LNCAP (cell line): ENCODE data around the gene S100PBP.

Experiments
- TF ChIP-seq, protein P1 (sequence below): fragments of 450-650 bp; IDR thresholded peaks from 2 replicates; pipeline ENCODE4 v1.5.1; 2017; ENCODE audit warnings: mild to moderate bottlenecking

The S100PBP gene

DNA sequence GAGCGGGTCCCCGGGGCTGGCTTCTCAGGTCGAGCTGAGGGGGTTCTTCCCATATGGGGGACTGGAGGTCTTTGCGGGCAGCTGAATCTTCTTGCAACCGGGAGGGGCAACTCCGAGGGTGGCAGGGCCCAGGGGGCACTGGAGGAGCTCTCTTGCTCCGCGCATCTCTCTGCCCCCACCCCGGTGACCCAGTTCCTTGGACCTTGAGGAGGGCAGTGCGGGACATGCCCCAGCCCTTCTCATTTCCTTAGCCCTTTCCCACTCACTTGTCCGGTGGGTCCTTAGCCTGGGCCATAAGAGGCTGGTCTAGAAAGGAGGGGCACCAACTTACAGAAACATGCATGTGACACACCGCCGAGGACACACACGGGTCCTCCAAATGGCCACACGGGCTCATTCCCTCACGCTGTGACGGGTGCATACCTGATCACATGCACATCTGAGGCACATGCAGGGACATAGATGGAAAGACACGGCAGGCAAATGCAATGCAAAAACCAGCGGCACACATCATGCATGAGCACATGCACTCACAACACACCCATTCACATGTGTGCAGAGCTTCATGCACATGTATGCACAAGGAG, 69.5 kb downstream of the S100PBP start:
- TF ChIP-seq, protein P1, sequence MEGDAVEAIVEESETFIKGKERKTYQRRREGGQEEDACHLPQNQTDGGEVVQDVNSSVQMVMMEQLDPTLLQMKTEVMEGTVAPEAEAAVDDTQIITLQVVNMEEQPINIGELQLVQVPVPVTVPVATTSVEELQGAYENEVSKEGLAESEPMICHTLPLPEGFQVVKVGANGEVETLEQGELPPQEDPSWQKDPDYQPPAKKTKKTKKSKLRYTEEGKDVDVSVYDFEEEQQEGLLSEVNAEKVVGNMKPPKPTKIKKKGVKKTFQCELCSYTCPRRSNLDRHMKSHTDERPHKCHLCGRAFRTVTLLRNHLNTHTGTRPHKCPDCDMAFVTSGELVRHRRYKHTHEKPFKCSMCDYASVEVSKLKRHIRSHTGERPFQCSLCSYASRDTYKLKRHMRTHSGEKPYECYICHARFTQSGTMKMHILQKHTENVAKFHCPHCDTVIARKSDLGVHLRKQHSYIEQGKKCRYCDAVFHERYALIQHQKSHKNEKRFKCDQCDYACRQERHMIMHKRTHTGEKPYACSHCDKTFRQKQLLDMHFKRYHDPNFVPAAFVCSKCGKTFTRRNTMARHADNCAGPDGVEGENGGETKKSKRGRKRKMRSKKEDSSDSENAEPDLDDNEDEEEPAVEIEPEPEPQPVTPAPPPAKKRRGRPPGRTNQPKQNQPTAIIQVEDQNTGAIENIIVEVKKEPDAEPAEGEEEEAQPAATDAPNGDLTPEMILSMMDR = no peak; the same call in 1 of the 2 replicates

DNA sequence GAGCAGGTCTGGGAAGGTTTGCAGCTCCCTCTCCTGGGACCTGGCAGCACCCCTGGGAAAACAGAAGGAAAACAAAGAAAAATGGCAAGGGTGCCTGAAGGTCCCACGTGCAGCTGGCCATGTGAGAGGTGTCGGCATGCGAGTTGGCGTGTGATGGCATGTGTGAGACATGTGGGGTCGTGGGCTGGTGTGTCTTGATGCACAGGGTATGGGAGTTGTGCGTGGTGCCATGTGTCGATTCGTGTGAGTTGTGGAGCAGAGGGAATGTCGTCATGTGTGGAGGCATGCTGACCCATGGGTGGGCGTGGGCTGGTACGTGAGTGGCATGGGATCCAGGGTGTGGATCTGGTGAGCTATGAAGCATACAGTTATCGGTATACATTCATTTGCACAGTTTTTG, 70.2 kb downstream of the S100PBP start:
- TF ChIP-seq, protein P1 = no peak

DNA sequence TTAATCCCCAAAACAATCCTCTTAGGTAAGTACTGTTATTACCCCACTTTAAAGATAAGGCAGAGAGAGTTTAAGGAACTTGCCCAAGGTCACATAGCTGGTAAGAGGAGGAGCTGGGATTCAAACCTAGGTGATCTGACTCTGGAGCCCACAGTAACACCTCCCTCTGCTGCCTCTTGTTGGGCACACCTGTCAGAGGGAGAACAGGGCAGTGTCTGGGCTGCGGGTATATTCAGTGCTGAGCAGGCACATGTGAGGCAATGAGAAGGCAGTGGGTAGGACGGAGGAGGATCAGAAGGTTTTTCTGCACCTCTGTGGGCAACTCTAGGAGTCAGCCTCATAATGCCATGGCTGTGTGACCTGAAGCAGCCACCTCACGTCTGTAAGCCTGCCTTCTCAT, 70.7 kb downstream of the S100PBP start:
- TF ChIP-seq, protein P1 = no peak

DNA sequence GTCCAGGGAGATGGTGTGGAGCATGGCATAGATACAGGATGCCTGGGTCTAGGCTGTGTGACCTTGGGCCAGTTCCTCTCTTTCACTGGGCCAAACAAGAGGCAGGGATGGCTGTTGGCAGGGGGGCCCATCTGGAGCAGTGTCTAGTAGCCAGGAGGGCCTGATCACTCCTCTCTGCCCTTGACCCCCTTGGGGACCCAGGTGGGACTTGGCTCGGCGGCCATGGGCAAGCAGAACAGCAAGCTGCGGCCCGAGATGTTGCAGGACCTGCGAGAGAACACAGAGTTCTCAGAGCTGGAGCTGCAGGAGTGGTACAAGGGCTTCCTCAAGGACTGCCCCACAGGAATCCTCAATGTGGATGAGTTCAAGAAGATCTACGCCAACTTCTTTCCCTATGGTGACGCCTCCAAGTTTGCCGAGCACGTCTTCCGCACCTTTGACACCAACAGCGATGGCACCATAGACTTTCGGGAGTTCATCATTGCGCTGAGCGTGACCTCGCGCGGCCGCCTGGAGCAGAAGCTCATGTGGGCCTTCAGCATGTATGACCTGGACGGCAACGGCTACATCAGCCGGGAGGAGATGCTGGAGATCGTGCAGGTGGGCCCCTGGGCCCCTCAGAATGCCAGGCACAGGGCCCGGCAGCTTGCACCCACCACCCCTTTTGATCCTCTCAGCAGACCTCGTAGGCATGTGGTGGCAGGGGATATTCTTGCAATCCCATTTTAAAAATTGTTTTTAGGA, 71.4 kb downstream of the S100PBP start:
- TF ChIP-seq, protein P1 = no peak

DNA sequence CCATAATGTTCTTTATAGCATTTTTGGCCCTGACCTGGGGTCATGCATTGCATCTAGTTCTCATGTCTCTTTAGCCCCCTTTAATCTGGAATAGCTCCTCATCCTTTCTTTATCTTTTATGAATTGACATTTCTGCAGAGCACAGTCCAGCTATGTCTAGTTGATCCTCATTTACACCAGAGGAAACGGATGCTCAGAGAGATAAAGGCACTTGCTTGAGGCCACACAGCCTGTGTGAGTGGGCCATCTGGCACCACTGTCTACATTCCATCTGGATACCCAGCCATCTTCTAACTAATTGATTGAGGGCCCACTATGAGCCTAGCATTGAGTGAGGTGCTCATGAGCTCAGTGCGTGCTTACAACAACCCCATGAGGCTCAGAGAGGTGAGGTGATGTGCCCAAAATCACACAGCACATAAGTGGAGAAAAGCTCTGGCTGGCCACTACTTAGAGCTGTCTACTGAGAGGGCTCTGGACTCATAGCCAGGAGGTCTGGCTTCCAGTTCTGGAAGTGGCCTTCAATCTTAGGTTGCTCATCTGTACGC, 72.4 kb downstream of the S100PBP start:
- TF ChIP-seq, protein P1 = no peak

DNA sequence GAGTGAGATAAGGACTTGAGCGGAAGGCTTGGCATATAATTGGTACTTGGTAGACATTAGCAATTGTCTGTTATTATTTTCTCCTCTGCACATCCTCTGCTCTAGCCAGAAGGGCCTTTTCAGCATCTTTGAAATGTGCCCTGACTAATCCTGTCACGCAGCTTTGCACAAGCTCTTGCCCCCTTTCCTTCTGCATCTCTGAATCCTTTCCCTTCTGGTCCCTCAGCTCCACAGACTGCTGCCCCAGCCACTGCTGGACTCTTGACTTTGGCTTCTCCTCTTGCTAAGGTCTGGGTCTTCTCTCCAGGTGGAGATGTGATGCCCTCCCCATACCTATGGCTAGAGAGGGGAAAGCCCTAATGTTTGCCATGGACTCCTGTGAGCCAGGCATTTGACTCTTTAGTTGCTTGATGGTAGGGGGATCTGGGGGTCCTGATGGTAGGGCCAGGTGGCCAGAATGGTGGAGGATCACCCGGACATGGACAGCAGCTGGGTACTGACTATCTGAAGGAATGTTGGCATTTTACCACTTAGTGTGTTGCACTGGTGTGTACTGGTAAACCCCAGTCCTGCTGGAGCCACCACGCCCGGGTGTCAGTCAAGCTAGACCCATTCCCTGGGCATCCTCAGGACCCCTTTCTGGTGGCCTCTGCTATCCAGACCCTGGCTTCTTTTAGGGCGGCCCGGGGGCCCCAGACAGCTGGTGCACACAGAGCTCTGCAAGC, 73.2 kb downstream of the S100PBP start:
- TF ChIP-seq, protein P1 = no peak

DNA sequence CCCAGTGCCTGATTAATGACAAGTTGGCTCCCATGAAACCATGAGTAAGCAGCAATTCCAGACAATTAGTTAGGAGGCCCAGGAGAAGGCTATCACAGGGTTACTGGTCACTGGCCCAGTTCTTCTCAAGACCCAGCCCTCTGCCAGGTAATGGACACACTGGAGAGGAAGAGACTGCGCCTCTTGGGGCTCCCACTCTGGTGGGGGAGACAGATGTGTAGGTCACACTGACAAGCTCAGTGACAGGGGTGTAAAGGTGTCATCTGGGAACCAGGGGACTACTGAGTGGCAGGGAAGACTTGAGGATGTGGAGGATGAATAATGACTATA, 73.8 kb downstream of the S100PBP start:
- TF ChIP-seq, protein P1 = no peak
